GM23248 (cell line): ENCODE results near the gene REEP5. TPM values are rescaled to one million over a fixed set of nuclear protein-coding genes. Genes with fewer than 3 reads are reported as not detected.

Experiments
- DNase-seq: peaks from one replicate; pipeline ENCODE4 v3.0.0-alpha.2; 2015
- H2AFZ ChIP-seq: fragments of 200-600 bp; sonication (generic); 2 replicates; pipeline ENCODE4 v1.6.1; 2016; ENCODE audit warnings: antibody characterized with exemption
- H3F3A ChIP-seq: fragments of 200-600 bp; sonication (generic); 2 replicates; pipeline ENCODE4 v1.6.1; 2016; ENCODE audit warnings: mild to moderate bottlenecking, antibody characterized with exemption, mixed run types; ENCODE audit not compliant: insufficient read depth
- H3K27ac ChIP-seq: fragments of 200-600 bp; sonication (generic); 2 replicates; pipeline ENCODE4 v1.5.1; 2016; ENCODE audit warnings: mild to moderate bottlenecking
- H3K27me3 ChIP-seq: fragments of 200-600 bp; sonication (generic); replicated peaks from 2 replicates; pipeline ENCODE4 v1.6.1; 2016; ENCODE audit warnings: mild to moderate bottlenecking; ENCODE audit not compliant: insufficient read depth
- H3K36me3 ChIP-seq: fragments of 200-600 bp; sonication (generic); 2 replicates; pipeline ENCODE4 v1.6.1; 2016; ENCODE audit warnings: low read depth, mild to moderate bottlenecking
- H3K4me1 ChIP-seq: fragments of 200-600 bp; sonication (generic); 2 replicates; pipeline ENCODE4 v1.6.1; 2016; ENCODE audit warnings: mild to moderate bottlenecking; ENCODE audit not compliant: insufficient read depth
- H3K4me2 ChIP-seq: fragments of 200-600 bp; sonication (generic); one replicate; pipeline ENCODE4 v1.6.1; 2016; ENCODE audit warnings: mild to moderate bottlenecking; ENCODE audit not compliant: unreplicated experiment
- H3K4me3 ChIP-seq: fragments of 200-600 bp; sonication (generic); 2 replicates; pipeline ENCODE4 v1.5.1; 2016; ENCODE audit warnings: mild to moderate bottlenecking
- H3K79me2 ChIP-seq: fragments of 200-600 bp; sonication (generic); 2 replicates; pipeline ENCODE4 v1.6.1; 2016; ENCODE audit warnings: mild to moderate bottlenecking; ENCODE audit not compliant: insufficient read depth
- H3K9ac ChIP-seq: fragments of 200-600 bp; sonication (generic); 2 replicates; pipeline ENCODE4 v1.6.1; 2016; ENCODE audit warnings: mild to moderate bottlenecking
- H3K9me2 ChIP-seq: fragments of 200-600 bp; sonication (generic); 2 replicates; pipeline ENCODE4 v1.6.1; 2016; ENCODE audit warnings: mixed run types, mild to moderate bottlenecking, moderate library complexity; ENCODE audit not compliant: insufficient read depth
- H3K9me3 ChIP-seq: fragments of 200-600 bp; sonication (generic); one replicate; pipeline ENCODE4 v1.6.1; 2017; ENCODE audit warnings: low read depth
- H4K20me1 ChIP-seq: fragments of 200-600 bp; sonication (generic); 2 replicates; pipeline ENCODE4 v1.6.0; 2016; ENCODE audit not compliant: insufficient read depth
- EZH2 ChIP-seq: fragments of 200-600 bp; sonication (generic); IDR thresholded peaks from 2 replicates; pipeline ENCODE4 v1.6.1; 2018; ENCODE audit warnings: antibody characterized with exemption, mild to moderate bottlenecking; ENCODE audit not compliant: insufficient read depth, poor library complexity, severe bottlenecking
- EZH2phosphoT487 ChIP-seq: fragments of 200-600 bp; sonication (generic); IDR thresholded peaks from 2 replicates; pipeline ENCODE4 v1.6.1; 2018; ENCODE audit warnings: antibody characterized with exemption, moderate library complexity, mild to moderate bottlenecking, low read depth; ENCODE audit not compliant: insufficient read depth
- WGBS, 2 experiments: methylation state at CpG; one replicate each; pipeline ENCODE4 v1.1.6; 2015 to 2017; ENCODE audit warnings: low lambda C conversion rate in 2 of 2, low coverage in 1 of 2; ENCODE audit errors: missing lambda C conversion rate in 2 of 2; 5-methylcytosine and 5-hydroxymethylcytosine counted together
- in situ Hi-C: fragments of 300-500 bp; cut with MboI; formaldehyde crosslinking; loops from 2 replicates; pipeline ENCODE4 v1.15.0; 2020
- polyA plus RNA-seq: library from polyadenylated mRNA; unstranded; fragments of >200 nt; fragmentation: Nextera tagmentation; extraction: Ambion mirVana; gene quantifications from 2 replicates; pipeline ENCODE4 v1.2.1, GENCODE V29; 2016
- total RNA-seq: library from RNA; depleted of rRNA; stranded (reverse); fragments of >200 nt; shearing (Covaris generic); gene quantifications from 2 replicates; pipeline ENCODE4 v1.2.3, GENCODE V29; 2014; rRNA removed

REEP5 gene
- total and polyA plus RNA-seq, 2 experiments from 2014 or later = 52.3 to 227 TPM

DNA sequence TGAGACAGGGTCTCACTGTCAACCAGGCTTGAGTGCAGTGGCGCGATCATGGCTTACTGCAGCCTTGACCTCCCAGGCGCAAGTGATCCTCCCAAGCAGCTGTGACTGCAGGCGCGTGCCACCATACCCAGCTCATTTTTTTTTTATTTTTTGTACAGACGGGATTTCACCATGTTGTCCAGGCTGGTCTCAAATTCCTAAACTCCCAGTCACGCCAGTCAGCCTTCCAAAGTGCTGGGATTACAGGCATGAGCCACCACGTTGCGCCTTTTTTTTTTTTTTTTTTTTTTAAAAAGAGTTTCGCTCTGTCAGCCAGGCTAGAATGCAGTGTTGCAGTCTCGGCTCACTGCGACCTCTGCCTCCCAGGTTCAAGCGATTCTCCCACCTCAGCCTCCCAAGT is 88.1 kb downstream of the REEP5 start:
- WGBS, 2 experiments = 96% methylated on average over 12 to 13 of the region's 13 CpGs

DNA sequence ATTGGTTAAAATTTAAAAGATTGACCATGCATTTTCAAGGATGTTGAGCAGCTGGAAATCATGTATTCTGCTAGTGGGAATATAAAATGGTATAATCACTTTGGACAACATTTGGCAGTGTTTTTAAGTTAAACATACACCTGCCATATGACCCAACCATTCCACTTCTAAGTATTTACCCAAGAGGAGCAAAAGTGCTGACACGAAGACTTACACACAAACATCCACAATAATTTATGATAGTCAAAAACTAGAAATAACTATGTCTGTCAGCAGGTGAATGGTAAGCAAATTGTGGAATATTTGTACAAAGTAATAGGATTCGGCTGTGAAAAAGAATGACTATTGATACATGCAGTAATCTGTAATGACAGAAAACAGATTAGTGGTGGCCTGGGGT is 91.6 kb downstream of the REEP5 start:
- Histone ChIP-seq H3K4me3 (no peak overlapping the region), H3K9me3 (no peaks in the 10 kb centered on the region), H3K36me3 (peaks cover 40% of the 10 kb centered on the region), H3K27me3 (no peaks in the 10 kb centered on the region), H3K4me2 (no peak overlapping the region), H3K27ac (no peak overlapping the region), H3K4me1 (no peaks in the 10 kb centered on the region), H4K20me1 (no peaks in the 10 kb centered on the region), H2AFZ (no peak overlapping the region), H3K9ac (no peak overlapping the region), H3K9me2 (no peaks in the 10 kb centered on the region), H3F3A (no peaks in the 10 kb centered on the region), H3K79me2 (no peaks in the 10 kb centered on the region)
- no peak for DNase-seq
- no peak for TF ChIP-seq EZH2phosphoT487
- no peak for TF ChIP-seq EZH2
- in situ Hi-C loops = no loop called here
- 98 to 99% methylated on average over 2 of the region's 2 CpGs for WGBS, 2 experiments

More for the DNA sequence above, 88.1 kb downstream of the REEP5 start:
- no peak for DNase-seq
- H3K36me3 ChIP-seq = peaks cover 50% of the 10 kb centered on the region
- no peak overlapping the region for H3K4me3 ChIP-seq
- H3K9me3 ChIP-seq = no peaks in the 10 kb centered on the region
- no peaks in the 10 kb centered on the region for H3K9me2 ChIP-seq
- no peak for TF ChIP-seq EZH2phosphoT487
- H3K79me2 ChIP-seq = no peaks in the 10 kb centered on the region
- in situ Hi-C loops = no loop called here
- no peaks in the 10 kb centered on the region for H3K4me1 ChIP-seq
- H3F3A ChIP-seq = no peaks in the 10 kb centered on the region
- H3K27me3 ChIP-seq = no peaks in the 10 kb centered on the region
- H4K20me1 ChIP-seq = no peaks in the 10 kb centered on the region
- no peak overlapping the region for H3K27ac ChIP-seq
- H2AFZ ChIP-seq = no peak overlapping the region
- no peak overlapping the region for H3K4me2 ChIP-seq
- H3K9ac ChIP-seq = no peak overlapping the region

Other genes starting within 250 kb of the REEP5 start
- 34.2 and 47.2 TPM in 2 replicates for gene APC, start 184.3 kb downstream of the REEP5 start, total RNA-seq
- gene APC, start 184.3 kb downstream of the REEP5 start, polyA plus RNA-seq = 17.8 and 18.1 TPM in 2 replicates
- gene SRP19, start 60.9 kb downstream of the REEP5 start, total RNA-seq = 56.0 and 66.6 TPM in 2 replicates
- 154 and 158 TPM in 2 replicates for gene SRP19, start 60.9 kb downstream of the REEP5 start, polyA plus RNA-seq
- 15.8 and 17.4 TPM in 2 replicates for gene DCP2, start 54.6 kb upstream of the REEP5 start, total RNA-seq
- gene DCP2, start 54.6 kb upstream of the REEP5 start, polyA plus RNA-seq = 8.1 and 13.5 TPM in 2 replicates